GM18861 (cell line): ENCODE data around the gene LSM3.

ENCODE experiments used
- ATAC-seq: cut with Tn5 transposase; IDR thresholded peaks from one replicate; pipeline ENCODE4 v1.9.1; 2021; ENCODE audit not compliant: unreplicated experiment

The LSM3 gene

DNA sequence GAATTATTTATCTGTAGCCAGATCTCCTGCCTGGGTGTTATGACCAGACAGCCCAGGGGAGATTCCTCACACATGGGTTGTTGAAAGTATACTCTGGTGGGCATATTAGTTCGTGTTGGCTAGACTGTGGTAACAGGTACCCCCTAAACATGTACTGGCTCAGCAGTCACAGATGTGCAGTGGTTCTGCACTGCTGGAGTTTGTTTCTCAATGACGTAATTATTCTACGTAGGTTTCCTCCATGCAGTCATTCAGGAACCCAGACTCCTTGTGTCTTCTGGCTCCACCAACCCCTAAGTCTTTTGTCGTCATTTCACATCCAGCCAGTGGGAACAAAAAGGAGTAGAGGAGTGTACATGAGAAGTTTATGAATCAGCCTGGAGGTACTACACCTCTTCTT, 16.2 kb downstream of the LSM3 start:
- no peak for ATAC-seq

GRCh38 chr3:14199641-14200040, 21.0 kb downstream of the LSM3 start:
- ATAC-seq, result no peak

DNA sequence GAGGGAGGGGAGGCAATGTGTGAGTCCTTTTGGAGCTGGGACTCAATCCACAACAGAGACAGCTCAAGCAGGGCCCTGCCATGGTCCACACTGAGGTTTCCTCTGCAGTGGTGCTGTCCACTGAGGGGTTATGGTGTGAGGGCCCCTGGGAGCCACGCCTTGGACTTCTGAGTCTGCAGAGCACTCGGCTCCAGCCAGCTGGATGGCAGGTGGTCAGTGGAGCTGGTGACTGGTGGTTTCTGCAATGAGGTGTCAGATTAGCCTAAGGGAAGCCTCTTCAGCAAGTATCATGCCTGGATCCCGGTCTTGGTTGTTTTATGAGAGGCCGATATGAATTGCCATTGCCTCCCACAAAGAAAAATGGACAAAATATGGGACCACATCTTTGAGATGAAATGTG, 21.7 kb downstream of the LSM3 start:
- no peak for ATAC-seq

- no peak for ATAC-seq
These were observed 22.2 kb downstream of the LSM3 start for GRCh38 chr3:14200841-14201240.

- no peak for ATAC-seq
These were observed 23.5 kb downstream of the LSM3 start for GRCh38 chr3:14201940-14202684.

- no peak for ATAC-seq
These were observed 24.4 kb downstream of the LSM3 start for GRCh38 chr3:14202874-14203520.

- ATAC-seq, result no peak
These were observed 25.0 kb downstream of the LSM3 start for GRCh38 chr3:14203521-14204079.

DNA sequence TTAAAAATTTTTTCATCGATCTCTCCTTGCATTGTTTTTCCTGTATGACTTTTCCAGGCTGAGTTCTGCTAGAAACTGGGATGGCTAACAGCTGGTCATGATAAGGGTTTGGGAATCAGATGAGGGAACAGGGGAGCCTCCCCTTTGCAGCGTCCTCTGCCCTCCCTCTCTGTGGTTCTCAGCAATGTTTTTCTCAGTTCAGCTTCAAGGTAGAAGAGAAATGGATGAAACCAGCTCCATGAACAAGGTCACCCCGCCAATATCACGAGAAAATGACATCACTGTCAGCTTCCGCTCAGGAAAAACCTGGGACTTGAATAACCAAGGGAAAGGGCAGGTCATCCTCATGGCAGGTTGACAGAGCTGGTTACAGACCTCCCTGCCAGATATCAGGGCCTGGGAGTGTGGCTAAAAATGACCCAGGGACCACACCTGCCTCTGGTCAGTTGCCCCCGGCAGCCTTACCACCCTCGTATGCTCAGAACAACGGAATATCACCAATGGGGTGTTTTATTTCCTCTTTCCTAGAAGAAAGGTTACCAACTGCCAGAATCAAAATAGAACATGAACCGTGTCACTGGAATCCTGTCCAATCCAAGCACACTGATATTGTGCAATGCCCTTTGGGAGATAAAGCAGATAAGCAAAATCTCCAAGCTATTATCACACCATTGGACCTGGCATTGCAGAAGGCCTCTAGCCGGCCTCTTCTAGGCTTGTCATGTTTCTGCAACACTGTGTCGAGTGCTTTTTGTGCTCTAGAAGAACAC, 26.1 kb downstream of the LSM3 start:
- ATAC-seq, result no peak

DNA sequence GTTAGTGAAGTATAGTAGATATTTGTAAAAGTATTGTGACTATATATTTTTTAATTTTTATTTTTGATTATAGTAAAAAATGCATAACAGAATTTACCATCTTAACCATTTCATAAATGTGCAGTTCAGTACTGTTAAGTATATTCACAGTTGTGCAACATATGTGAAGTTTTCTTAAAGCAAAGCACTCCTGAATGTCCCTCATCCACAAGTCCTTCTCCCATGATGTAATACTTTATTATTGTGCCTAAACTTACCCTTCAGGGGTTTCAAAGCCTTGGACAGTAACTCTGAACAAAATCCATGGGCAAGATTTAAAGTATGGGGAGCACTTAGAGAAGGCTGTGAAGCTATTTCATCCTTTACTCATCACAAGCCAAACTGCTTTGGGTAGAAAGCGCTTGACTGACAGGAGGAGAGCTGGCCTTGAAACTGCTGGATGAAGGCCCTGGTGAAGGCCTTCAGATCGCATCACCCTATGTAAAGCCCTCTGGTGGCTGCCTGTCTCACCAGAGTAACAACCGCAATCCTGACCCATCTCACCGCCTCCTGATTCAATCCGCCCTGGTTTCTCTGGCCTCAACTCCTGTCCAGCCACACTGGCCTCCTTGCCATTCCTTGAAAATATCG, 28.0 kb downstream of the LSM3 start:
- ATAC-seq, result no peak

GRCh38 chr3:14208168-14208567, 29.6 kb downstream of the LSM3 start:
- ATAC-seq, result no peak

DNA sequence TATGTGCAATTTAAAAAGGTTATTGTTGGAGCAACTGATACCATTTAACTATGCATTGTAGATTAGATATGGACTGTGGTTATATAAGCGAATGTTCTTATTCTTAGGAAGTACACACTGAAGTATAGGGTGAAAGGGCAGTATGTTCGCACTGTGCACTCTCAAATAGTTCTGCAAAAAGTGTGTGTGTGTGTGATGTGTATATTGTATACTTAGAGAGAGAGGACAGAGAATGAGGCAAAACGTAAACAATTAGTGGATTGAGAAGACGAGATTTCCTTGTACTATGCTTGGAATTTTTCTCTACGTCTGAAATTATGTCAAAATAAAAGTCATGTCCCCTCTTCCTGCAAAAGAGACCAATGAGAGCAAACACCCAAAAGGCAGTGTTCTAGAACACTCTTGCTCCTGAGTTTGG, 30.4 kb downstream of the LSM3 start:
- ATAC-seq, result no peak

DNA sequence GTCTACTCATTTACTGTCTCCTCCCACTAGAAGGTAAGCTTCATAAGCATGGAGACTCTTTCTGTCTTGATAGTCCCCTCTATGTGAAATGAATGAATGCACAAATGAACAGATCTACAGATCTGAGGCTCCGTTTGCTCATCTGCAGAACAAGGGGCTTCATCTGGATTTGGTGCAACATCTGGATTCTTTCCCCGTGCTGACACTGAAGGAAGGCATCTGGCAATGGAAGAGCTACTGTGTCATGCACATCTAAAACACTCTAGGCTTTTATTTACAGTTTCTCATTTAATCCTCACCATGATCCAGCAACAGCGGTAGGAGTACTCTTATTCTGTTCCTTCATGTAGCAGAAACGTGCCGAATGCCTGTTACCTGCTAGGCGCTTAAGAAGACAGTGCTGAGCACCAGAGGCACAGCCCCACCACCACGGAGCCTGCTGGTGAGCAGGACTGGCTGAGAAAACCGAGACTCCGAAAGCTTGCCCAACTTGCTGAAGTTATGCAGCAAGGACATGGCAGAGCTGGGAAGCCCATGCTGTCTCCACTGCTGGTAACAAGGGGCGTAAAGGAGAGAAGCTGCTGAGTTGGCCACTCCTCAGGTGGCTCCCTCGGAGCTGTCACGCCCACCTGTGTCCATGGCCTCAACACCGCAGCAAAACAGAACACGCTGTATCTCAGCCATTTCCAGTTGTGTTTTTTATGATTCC, 31.1 kb downstream of the LSM3 start:
- ATAC-seq, result no peak

GRCh38 chr3:14210290-14210688, 31.7 kb downstream of the LSM3 start:
- ATAC-seq, result no peak

DNA sequence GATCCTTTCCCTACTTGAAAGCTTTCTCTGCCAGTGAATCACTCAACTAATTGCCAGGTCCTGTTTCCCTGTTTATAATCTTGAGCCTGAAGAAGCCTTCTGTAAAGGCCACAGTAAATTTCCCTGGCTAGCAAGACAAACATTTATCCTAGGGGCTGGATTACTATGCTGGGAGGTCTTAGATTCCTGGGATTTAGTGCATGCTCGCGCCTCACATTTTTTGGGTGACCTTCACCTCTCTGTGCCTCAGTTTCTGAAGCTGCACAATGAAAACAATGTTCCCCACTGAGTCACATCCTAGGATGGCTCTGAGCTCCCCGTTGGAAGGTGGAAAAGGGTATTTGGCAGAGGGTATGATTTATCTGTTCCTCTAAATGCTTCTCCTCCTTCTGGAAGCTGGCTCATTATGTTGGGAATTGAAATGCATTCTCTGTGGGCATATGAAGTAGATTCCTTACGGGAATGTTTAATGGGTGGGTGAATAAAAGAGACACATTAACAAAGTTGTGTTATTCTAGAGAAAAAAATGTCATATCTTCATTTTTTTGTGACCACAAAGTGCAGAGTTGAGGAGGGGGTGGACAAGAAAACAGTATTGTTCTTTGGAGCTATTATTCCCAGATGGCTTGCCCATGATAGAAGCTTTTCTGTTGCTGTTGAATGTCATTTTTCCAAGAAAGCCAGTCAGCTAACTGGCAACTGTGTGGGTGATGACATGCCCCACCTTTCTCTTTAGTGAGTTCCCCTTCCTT, 32.4 kb downstream of the LSM3 start:
- ATAC-seq, result no peak

DNA sequence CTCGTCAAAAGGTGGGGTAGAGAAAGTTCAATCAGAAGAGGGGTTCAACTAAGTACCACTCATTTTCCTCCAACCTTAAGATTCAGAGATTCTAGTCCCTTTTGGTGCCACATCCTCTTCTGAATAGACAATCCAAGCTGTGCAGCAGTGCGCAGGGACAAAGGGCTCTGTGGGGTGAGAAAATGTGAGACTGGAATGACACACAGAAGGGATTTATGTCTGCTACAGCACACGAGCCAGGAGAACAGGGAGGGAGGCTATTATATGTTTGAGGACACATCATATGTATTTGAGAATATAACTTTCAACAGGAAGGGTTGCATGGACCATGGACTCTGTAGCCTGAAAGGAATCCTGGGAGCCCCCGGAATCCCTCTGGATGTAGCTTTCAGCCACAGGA, 33.0 kb downstream of the LSM3 start:
- no peak for ATAC-seq

GRCh38 chr3:14212032-14212431, 33.4 kb downstream of the LSM3 start:
- ATAC-seq, result no peak

DNA sequence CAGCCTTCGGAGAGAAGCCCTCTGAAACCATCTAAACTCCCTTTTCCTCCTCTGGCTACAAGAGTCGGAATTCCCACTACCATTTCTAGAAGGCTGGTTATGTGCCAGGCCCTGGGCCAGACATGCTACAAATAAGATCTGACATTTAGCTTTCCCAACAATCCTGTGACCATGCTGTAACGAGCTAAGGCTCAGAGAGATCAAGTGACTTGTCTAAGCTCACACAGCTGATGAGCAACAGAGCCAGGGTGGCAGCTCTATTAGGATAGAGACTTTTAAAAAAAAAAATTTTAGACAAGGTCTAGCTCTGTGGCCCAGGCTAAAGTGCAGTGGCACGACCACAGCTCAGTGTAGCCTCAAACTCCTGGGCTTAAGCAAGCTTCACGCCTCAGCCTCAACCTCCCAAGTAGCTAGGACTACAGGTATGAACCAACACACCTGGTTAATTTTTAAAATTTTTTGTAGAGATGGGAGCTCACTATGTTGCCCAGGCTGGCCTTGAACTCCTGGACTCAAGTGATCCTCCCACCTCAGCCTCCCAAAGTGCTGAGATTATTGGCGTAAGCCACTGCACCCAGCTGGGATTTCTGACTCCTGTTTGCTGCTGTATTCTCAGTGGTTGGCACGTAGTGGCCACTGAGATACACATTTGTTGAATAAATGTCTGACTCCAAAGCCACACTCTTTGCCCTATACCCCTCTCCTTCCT, 34.6 kb downstream of the LSM3 start:
- ATAC-seq, result no peak

- no peak for ATAC-seq
These were observed 36.1 kb downstream of the LSM3 start for GRCh38 chr3:14214764-14215163.
